ENCODE measurements around the gene NFATC1.

Gene NFATC1

DNA sequence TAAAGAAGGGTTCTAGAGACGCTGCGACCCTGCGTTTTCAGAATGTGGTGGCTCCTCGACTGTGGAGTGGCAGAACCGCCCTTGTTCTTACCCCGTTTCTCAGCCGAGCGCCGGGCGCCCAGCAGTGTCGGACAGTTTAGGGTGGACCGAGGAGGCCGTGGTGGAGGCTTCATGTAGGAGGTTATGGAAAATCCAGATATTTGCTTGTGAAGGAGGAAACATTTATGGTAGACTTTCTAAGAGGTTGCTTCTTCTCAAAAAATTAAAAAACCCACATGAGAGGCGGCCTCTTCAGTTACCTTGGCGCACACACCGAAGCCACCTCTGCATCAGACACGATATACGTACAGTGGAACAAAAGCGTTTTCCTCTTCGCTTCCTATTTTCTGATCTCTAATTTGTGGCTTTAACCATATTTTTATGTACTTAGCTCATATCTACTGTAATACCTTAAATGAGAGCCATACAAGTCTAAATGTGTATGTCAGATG is 120.8 kb downstream of the NFATC1 start:
- DNase-seq (ENCODE audit: low read depth), result no peak
- no peak overlapping the region for H3K4me3 ChIP-seq (ENCODE audit: low read depth, low read length)
- TF ChIP-seq, protein P1, sequence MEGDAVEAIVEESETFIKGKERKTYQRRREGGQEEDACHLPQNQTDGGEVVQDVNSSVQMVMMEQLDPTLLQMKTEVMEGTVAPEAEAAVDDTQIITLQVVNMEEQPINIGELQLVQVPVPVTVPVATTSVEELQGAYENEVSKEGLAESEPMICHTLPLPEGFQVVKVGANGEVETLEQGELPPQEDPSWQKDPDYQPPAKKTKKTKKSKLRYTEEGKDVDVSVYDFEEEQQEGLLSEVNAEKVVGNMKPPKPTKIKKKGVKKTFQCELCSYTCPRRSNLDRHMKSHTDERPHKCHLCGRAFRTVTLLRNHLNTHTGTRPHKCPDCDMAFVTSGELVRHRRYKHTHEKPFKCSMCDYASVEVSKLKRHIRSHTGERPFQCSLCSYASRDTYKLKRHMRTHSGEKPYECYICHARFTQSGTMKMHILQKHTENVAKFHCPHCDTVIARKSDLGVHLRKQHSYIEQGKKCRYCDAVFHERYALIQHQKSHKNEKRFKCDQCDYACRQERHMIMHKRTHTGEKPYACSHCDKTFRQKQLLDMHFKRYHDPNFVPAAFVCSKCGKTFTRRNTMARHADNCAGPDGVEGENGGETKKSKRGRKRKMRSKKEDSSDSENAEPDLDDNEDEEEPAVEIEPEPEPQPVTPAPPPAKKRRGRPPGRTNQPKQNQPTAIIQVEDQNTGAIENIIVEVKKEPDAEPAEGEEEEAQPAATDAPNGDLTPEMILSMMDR (IDR thresholded peaks at IDR 0.05; ENCODE audit: control insufficient read depth, extremely low read depth, insufficient read depth), result no peak

DNA sequence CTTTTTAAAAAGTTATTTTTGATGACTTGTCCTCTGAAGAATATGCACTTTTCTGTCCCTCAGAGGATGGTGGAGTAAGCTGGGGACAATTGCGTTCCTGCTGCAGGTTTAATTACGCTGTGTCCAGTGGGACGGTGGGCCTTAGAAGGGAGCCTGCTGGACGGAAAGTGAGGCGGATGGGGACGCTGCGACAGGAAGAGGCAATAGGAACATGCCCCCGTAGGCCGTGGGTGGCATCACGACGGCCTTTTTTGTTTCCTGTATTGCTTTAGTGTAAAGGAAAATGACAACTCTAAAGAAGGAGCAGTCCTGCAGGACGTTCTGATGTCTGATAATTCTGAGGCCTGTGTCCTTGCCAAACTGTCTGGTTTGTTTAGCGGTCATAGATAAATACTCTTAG is 121.6 kb downstream of the NFATC1 start:
- TF ChIP-seq, protein P1 (IDR thresholded peaks at IDR 0.05; ENCODE audit: control insufficient read depth, extremely low read depth, insufficient read depth), result no peak
- no peak for DNase-seq (ENCODE audit: low read depth)
- no peak overlapping the region for H3K4me3 ChIP-seq (ENCODE audit: low read depth, low read length)

DNA sequence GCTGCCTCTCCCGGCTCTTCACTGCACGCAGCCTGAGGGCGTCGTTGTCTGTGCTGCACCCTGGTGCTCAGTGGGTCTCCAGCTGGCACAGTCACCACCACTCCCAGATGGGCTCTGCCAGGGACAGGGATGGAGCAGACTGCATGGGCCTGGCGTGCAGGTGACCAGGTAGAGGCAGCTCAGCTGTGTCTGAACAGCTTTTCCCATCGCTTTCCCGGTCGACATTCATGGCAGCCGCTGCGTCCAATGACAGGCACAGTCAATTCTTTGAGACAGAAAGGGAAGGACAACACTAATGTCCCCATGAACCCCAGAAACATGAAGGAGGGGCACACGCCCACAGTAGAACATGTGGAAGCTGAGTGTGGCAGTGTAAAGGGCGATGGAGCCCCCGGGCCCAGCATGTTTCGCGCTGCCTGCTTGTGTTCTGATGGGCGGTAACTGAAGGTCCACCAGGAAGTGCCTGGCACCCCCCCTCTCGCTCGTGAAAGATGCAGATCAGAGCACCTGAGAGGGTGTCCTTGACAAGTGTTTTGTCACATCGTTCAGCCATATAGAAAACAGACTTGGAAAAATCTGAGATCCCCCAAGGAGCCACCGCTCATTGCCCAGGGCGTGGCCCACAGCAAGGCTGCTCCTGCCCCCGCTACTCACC is 122.4 kb downstream of the NFATC1 start:
- TF ChIP-seq, protein P1 (IDR thresholded peaks at IDR 0.05; ENCODE audit: control insufficient read depth, extremely low read depth, insufficient read depth), result no peak
- no peak for DNase-seq (ENCODE audit: low read depth)
- H3K4me3 ChIP-seq (ENCODE audit: low read depth, low read length), result no peak overlapping the region

DNA sequence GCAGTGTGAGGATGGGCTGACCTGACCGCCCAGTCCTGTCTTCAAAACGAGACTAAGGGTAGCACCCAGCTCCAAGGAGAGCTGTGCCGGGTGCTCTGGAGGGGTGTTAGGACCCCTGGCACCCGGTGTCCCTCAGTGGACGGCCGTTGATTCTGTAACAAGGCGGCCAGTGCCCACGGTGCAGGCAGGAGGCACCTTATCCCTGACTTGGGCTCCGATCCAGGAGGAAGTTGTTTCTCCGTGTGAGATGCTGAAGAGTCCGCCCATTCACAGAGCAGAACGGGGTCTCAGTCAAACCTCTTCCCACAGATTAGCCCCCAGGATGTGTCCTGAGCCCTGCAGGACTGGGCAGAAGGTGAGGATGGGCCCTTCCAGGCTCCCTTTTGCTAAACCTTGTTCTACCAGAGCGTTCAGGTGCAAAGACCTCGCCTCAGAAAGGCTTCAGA is 123.0 kb downstream of the NFATC1 start:
- TF ChIP-seq, protein P1 (IDR thresholded peaks at IDR 0.05; ENCODE audit: control insufficient read depth, extremely low read depth, insufficient read depth), result no peak
- no peak for DNase-seq (ENCODE audit: low read depth)
- no peak overlapping the region for H3K4me3 ChIP-seq (ENCODE audit: low read depth, low read length)

DNA sequence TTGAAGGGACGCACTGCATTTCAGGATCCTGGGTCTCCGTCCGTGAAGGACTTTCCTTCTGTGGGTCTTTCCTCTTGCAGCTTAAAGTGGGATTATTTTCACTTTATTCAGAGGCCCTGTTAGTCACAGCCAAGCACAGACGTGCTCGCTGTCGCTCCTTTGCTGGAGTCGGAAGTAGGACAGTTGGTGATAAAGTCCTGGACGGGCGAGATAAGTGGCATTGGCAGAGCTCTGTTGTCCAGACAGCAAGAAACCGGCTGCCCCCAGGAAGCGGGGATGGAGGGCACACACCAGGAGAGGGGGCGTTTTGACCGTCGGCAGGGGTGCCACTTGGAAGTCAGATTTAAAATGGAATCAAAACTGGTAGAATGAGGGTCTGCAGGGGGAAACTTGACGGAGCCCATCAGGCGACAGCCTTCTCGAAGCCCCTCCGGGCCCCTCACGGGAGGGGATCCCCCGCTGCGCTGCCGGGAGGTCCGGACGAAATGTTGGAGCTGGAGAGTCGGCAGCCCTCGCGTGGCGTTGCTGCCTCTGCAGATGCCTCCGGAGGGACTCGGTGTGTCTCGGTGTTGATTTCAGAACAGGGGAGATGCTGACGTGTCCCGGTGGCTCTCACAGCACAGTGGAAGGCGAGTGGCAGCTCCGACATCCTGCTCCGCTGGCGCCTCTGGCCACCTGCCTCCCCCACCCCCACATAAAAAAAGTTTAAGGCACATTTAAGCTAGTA is 124.2 kb downstream of the NFATC1 start:
- no peak for DNase-seq (ENCODE audit: low read depth)
- no peak overlapping the region for H3K4me3 ChIP-seq (ENCODE audit: low read depth, low read length)
- TF ChIP-seq, protein P1 (IDR thresholded peaks at IDR 0.05; ENCODE audit: control insufficient read depth, extremely low read depth, insufficient read depth), result no peak

DNA sequence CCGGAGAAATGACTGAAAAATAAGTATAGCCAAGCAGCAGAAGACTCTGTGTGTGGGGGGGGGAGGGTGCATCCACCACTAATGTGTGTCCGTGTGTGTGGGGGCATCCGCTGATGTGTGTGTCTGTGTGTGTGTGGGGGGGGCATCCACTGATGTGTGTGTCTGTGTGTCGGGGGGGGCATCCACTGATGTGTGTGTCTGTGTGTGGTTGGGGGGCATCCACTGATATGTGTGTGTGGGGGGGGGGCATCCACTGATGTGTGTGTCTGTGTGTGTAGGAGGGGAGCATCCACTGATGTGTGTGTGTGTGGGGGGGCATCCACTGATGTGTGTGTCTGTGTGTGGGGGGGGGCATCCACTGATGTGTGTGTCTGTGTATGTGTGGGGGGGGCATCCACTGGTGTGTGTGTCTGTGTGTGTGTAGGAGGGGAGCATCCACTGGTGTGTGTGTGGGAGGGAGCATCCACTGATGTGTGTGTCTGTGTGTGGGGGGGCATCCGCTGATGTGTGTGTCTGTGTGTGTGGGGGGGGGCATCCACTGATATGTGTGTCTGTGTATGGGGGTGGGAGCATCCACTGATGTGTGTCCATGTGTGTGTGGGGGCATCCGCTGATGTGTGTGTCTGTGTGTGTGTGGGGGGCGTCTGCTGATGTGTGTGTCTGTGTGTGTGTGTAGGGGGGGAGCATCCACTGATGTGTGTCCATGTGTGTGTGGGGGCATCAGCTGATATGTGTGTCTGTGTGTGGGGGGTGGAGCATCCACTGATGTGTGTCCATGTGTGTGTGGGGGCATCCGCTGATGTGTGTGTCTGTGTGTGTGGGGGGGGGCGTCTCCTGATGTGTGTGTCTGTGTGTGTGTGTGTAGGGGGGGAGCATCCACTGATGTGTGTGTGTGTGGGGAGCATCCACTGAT is 125.0 kb downstream of the NFATC1 start:
- no peak for DNase-seq (ENCODE audit: low read depth)
- TF ChIP-seq, protein P1 (IDR thresholded peaks at IDR 0.05; ENCODE audit: control insufficient read depth, extremely low read depth, insufficient read depth), result no peak
- no peak overlapping the region for H3K4me3 ChIP-seq (ENCODE audit: low read depth, low read length)
